HepG2 (cell line): ENCODE results near the gene OGG1. TPM values are rescaled to one million over a fixed set of nuclear protein-coding genes. Genes with fewer than 3 reads are reported as not detected.

ENCODE experiments used
- ATM ChIP-seq: fragments of 450-650 bp; IDR thresholded peaks from 2 replicates; pipeline ENCODE4 v1.7.1; 2017; ENCODE audit warnings: mild to moderate bottlenecking, borderline replicate concordance
- CHD2 ChIP-seq: IDR thresholded peaks from 2 replicates; pipeline ENCODE4 v1.6.1; 2011; ENCODE audit warnings: low read depth, low read length, improper control_type of control experiment
- GLI4 ChIP-seq: sonication (generic); formaldehyde crosslinking; IDR thresholded peaks from 2 replicates; pipeline ENCODE4 v1.5.1; 2020; ENCODE audit warnings: missing genetic modification reagents, mild to moderate bottlenecking, moderate library complexity, borderline replicate concordance
- HIVEP1 ChIP-seq: sonication (generic); formaldehyde crosslinking; IDR thresholded peaks from 2 replicates; pipeline ENCODE4 v1.4.0; 2020; ENCODE audit warnings: mild to moderate bottlenecking, missing genetic modification reagents
- HOXA3 ChIP-seq: sonication (generic); formaldehyde crosslinking; IDR thresholded peaks from 2 replicates; pipeline ENCODE4 v1.5.0; 2020; ENCODE audit warnings: missing genetic modification reagents
- MIER2 ChIP-seq: IDR thresholded peaks from 2 replicates; pipeline ENCODE4 v1.6.1; 2016; ENCODE audit warnings: missing biosample characterization, missing genetic modification reagents
- MXI1 ChIP-seq: IDR thresholded peaks from 3 replicates; pipeline ENCODE4 v1.6.1; 2012; ENCODE audit warnings: low read depth, low read length, inconsistent platforms, borderline replicate concordance
- NFAT5 ChIP-seq: sonication (generic); formaldehyde crosslinking; IDR thresholded peaks from 2 replicates; pipeline ENCODE4 v1.4.0; 2020; ENCODE audit warnings: missing genetic modification reagents
- NR2F6 ChIP-seq, 2 experiments: IDR thresholded peaks; 2 replicates each; pipeline ENCODE4 v1.6.1; 2016; ENCODE audit warnings: antibody characterized with exemption in 1 of 2, mild to moderate bottlenecking in 1 of 2
- SMARCC2 ChIP-seq: fragments of 450-650 bp; IDR thresholded peaks from 2 replicates; pipeline ENCODE4 v1.6.1; 2017; ENCODE audit warnings: antibody characterized with exemption, mild to moderate bottlenecking
- ZHX2 ChIP-seq, 2 experiments: sonication (generic) in 1 of 2; formaldehyde crosslinking in 1 of 2; IDR thresholded peaks; 2 replicates each; pipeline versions ENCODE4 v1.6.1 to v1.9.0; 2014 to 2022; ENCODE audit warnings: antibody characterized with exemption in 1 of 2, borderline replicate concordance in 1 of 2, inconsistent platforms in 1 of 2, low read depth in 1 of 2, missing genetic modification reagents in 1 of 2
- ZMYM2 ChIP-seq: sonication (generic); formaldehyde crosslinking; IDR thresholded peaks from 2 replicates; pipeline ENCODE4 v1.8.0; 2022; ENCODE audit warnings: mild to moderate bottlenecking, missing genetic modification reagents
- ZNF160 ChIP-seq: sonication (generic); formaldehyde crosslinking; IDR thresholded peaks from 2 replicates; pipeline ENCODE4 v1.8.0; 2022; ENCODE audit warnings: mild to moderate bottlenecking, inconsistent platforms, missing genetic modification reagents
- ZNF251 ChIP-seq: sonication (generic); formaldehyde crosslinking; IDR thresholded peaks from 2 replicates; pipeline ENCODE4 v1.9.0; 2021; ENCODE audit warnings: mild to moderate bottlenecking, missing genetic modification reagents
- ZNF296 ChIP-seq: sonication (generic); formaldehyde crosslinking; conservative IDR thresholded peaks from 2 replicates; pipeline ENCODE4 v1.5.0; 2020; ENCODE audit warnings: mild to moderate bottlenecking, missing genetic modification reagents
- ZNF30 ChIP-seq: sonication (generic); formaldehyde crosslinking; IDR thresholded peaks from 2 replicates; pipeline ENCODE4 v1.5.0; 2020; ENCODE audit warnings: mild to moderate bottlenecking, missing genetic modification reagents
- ZNF414 ChIP-seq: sonication (generic); formaldehyde crosslinking; IDR thresholded peaks from 2 replicates; pipeline ENCODE4 v1.5.0; 2020; ENCODE audit warnings: missing genetic modification reagents
- ZNF572 ChIP-seq: sonication (generic); formaldehyde crosslinking; IDR thresholded peaks from 2 replicates; pipeline ENCODE4 v1.5.1; 2020; ENCODE audit warnings: mild to moderate bottlenecking, missing genetic modification reagents
- ZSCAN22 ChIP-seq: sonication (generic); formaldehyde crosslinking; IDR thresholded peaks from 2 replicates; pipeline ENCODE4 v1.4.0; 2020; ENCODE audit warnings: mild to moderate bottlenecking, missing genetic modification reagents
- polyA plus RNA-seq, 8 experiments: library from polyadenylated mRNA; depleted of rRNA in 3 of 8; stranded (reverse) in 7 of 8; unstranded in 1 of 8; fragments of >200 nt; fragmentation: Illumina TruSeq in 4 of 8; extraction: Trizol in 4 of 8; gene quantifications; 2 replicates each; pipeline versions ENCODE4 v1.2.1 to v1.2.3, GENCODE V29; 2011 to 2016; ENCODE audit warnings: low read depth in 4 of 8, missing spikeins in 1 of 8, mixed read lengths in 1 of 8; ENCODE audit not compliant: insufficient read depth in 1 of 8
- total RNA-seq, 5 experiments: library from RNA; depleted of rRNA; stranded (reverse); fragments of >200 nt; fragmentation: Illumina TruSeq; extraction: Trizol; gene quantifications; 2 replicates each; pipeline ENCODE4 v1.2.3, GENCODE V29; 2016; ENCODE audit warnings: low read depth in 1 of 5

OGG1 gene
- total and polyA plus RNA-seq, 2 of the 13 experiments (the other 11 are each of a cell fraction or from before 2014, with no cell fraction given), result 28.7 to 33.2 TPM

- no peak for TF ChIP-seq NFAT5
- TF ChIP-seq ZHX2 (IDR thresholded peaks at IDR 0.05; ENCODE audit: low read depth), result no peak
- no peak for TF ChIP-seq ZHX2 (CRISPR knock-in tag; IDR thresholded peaks at IDR 0.05; ENCODE audit: borderline replicate concordance)
- no peak for TF ChIP-seq CHD2
- TF ChIP-seq ZNF572 (CRISPR knock-in tag), result no peak
- TF ChIP-seq GLI4 (CRISPR knock-in tag), result no peak
- TF ChIP-seq ZNF251 (CRISPR knock-in tag), result no peak
- TF ChIP-seq MIER2 (CRISPR knock-in tag), result no peak
- TF ChIP-seq ZNF30 (CRISPR knock-in tag), result no peak
- TF ChIP-seq HIVEP1 (CRISPR knock-in tag), result no peak
- no peak for TF ChIP-seq HOXA3 (CRISPR knock-in tag)
- no peak for TF ChIP-seq SMARCC2
- no peak for TF ChIP-seq ATM
- TF ChIP-seq ZNF414 (CRISPR knock-in tag), result no peak
- no peak for TF ChIP-seq ZNF296 (CRISPR knock-in tag)
- TF ChIP-seq NR2F6 (IDR thresholded peaks at IDR 0.05), result no peak
- TF ChIP-seq NR2F6 (CRISPR knock-in tag; IDR thresholded peaks at IDR 0.05), result 0 out of 2 replicates have a peak, but pooled peaks have one; percentile 13
- TF ChIP-seq ZSCAN22 (CRISPR knock-in tag), result no peak
- TF ChIP-seq MXI1, result peak; percentile 53; the same call in 1 of the 3 replicates
- TF ChIP-seq ZMYM2 (CRISPR knock-in tag), result no peak
- TF ChIP-seq ZNF160 (CRISPR knock-in tag), result no peak
Measured at GRCh38 chr3:9715764-9716437, 33.9 kb upstream of the OGG1 start (continued).
